Measurements from ENCODE around the gene MIGA1.
A peak's percentile ranks its signal among the peaks of the same experiment; 100 is the strongest.
"Not testable (repeated sequence)": the region's sequence is repeated elsewhere in the genome, so short reads cannot be mapped to it uniquely, and the experiment has no call there.

The MIGA1 gene

DNA sequence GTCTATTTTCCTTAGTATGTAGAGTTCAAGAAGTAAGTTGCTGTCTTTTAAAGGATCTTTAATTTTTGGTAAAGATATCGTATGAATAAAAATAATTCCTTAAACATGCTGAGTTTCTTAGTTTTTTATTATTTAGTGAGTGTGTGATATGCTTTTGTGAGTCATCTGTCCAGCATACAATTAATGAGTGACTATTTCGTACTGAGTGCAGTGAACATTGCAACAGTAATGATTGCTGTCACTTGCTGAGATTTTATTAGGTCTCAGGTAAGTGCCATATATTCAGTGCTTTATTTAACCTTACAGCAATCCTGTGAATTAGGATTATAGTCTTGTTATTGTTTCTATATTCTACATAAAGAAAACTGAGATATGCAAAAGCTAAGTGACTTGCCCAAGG lies 22.6 kb downstream of the MIGA1 start:
- TF ChIP-seq, protein P1, sequence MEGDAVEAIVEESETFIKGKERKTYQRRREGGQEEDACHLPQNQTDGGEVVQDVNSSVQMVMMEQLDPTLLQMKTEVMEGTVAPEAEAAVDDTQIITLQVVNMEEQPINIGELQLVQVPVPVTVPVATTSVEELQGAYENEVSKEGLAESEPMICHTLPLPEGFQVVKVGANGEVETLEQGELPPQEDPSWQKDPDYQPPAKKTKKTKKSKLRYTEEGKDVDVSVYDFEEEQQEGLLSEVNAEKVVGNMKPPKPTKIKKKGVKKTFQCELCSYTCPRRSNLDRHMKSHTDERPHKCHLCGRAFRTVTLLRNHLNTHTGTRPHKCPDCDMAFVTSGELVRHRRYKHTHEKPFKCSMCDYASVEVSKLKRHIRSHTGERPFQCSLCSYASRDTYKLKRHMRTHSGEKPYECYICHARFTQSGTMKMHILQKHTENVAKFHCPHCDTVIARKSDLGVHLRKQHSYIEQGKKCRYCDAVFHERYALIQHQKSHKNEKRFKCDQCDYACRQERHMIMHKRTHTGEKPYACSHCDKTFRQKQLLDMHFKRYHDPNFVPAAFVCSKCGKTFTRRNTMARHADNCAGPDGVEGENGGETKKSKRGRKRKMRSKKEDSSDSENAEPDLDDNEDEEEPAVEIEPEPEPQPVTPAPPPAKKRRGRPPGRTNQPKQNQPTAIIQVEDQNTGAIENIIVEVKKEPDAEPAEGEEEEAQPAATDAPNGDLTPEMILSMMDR (conservative IDR thresholded peaks at IDR 0.05; ENCODE audit: low read depth, low read length), result no peak
- H3K4me3 ChIP-seq (ENCODE audit: low read depth, low read length), result no peak overlapping the region
- DNase-seq (ENCODE audit: low read depth), result no peak

DNA sequence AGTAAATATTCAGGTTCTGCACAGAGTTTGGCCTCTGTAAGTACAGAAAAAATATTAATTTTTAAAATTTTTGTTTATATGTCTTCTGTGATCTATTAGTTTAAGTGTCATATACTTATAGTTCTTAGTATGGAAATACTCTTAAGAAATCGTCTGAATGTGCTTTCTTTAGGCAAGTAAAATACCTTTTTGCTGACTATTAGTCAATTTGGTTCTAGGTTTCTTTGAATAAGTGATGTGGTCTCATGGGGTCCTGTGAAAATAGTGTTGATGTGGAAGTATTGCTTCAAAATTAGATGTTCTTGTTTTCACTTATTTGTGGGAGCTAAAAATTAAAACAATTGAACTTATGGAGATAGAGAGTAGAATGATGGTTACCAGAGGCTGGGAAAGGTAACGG lies 23.9 kb downstream of the MIGA1 start:
- DNase-seq (ENCODE audit: low read depth), result no peak
- no peak overlapping the region for H3K4me3 ChIP-seq (ENCODE audit: low read depth, low read length)

DNA sequence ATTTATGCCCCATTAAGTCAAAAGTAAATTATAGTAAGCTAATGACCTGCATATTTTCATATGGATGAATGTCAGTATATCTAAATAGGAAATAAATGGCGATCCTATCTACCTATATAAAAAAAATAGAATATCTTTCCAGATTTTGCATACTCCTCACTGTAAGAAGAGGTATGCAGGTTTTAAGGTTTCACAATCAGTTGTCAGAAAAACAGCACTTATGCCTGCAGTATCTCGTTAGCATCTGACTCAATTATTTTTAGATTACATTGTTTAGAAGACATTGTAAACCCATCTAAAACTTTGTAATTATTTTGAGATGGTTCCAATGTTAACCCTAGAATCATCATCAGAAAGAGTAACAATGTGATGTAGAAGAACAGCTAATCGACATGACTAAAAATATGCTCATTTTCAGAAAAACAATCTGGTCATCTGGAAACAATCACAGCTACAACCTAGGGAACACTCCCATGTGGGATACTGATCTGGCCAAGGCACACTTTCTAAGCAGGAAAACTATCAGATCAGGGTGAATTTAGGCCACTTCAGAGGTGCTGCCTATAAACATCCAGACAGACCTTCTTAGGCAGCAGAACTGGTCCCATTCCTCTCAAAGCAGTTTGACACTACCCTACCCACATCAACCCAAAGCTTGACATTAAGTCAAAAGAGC lies 30.5 kb downstream of the MIGA1 start:
- H3K4me3 ChIP-seq (ENCODE audit: low read depth, low read length); DNase-seq (ENCODE audit: low read depth): not testable (repeated sequence)

More for the DNA sequence above, 23.9 kb downstream of the MIGA1 start:
- TF ChIP-seq, protein P1 (conservative IDR thresholded peaks at IDR 0.05; ENCODE audit: low read depth, low read length), result no peak

DNA sequence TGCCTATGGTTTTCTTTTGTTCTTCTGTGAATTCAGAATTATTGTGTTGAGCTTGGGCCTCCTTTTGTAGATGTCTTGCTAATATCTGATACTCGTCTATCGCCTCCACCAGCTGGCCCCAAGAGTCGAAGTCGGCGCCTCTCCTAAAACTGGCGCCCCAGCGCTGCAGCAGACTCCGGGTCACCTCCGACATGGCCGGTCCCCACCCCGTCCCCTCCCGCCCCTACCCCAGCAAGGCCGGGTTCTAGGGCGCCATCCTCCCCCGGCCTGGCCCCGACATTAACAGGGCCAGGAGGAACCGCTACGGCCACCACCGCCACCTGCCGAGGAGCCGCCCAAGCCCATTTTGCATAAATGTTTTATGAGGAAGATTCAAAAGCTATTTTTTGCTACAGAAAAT lies 32.1 kb downstream of the MIGA1 start:
- H3K4me3 ChIP-seq (ENCODE audit: low read depth, low read length); DNase-seq (ENCODE audit: low read depth): not testable (repeated sequence)

DNA sequence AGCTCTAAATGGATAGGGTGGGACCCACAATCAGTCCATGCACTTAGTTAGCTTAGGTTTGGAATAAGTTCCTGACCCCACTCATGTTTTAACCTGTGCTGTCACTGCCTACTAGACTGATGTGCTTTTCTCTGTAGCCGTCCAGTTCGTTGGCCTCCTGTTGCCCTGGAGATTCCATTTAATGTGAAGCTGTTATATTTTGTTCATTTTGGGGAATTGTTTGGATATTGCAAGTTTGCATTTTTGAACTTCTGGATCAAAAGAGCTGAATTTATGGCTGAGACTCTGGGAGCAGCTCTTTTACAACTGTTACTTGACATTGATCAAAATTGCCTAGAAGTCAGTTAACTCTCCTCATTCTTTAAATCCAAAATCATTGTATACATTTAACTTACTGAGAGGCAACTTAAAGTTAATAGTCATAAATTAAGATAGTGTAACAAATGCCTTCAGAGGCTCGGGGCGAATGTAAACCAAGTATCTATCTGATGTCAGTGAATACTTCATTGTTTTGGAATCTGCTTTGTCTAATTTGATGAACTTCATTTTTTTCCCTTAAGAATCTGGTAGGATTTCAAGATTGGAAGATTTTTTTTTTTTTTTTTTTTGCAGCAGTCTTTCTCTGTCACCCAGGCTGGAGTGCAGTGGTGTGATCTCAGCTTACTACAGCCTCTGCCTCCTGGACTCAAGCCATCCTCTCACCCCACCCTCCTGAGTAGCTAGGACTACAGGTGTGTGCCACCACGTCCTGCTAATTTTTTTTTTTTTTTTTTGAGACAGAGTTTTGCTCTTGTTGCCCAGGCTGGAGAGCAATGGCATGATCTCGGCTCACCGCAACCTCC lies 38.1 kb downstream of the MIGA1 start:
- TF ChIP-seq, protein P1 (conservative IDR thresholded peaks at IDR 0.05; ENCODE audit: low read depth, low read length), result no peak
- no peak overlapping the region for H3K4me3 ChIP-seq (ENCODE audit: low read depth, low read length)
- DNase-seq (ENCODE audit: low read depth), result no peak

DNA sequence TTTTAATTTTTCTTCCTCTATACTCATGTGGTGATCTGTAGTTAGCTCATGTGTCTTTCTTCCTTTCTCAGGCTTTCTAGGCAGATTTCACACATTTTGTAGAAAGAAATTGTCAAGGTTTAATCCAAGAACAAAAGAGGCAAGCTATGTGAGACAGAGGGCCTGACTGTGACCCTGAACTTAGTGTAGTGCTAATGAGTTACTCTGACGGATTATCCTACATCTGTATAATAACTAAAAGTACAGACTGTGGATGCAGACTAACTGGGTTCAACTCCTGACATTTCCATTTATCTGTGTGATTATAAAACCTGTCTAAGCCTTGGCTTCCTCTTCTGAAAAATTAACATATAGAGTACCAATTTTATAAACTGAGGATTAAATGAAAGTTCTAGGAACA lies 40.7 kb downstream of the MIGA1 start:
- TF ChIP-seq, protein P1 (conservative IDR thresholded peaks at IDR 0.05; ENCODE audit: low read depth, low read length), result no peak
- DNase-seq (ENCODE audit: low read depth), result no peak
- H3K4me3 ChIP-seq (ENCODE audit: low read depth, low read length), result no peak overlapping the region

DNA sequence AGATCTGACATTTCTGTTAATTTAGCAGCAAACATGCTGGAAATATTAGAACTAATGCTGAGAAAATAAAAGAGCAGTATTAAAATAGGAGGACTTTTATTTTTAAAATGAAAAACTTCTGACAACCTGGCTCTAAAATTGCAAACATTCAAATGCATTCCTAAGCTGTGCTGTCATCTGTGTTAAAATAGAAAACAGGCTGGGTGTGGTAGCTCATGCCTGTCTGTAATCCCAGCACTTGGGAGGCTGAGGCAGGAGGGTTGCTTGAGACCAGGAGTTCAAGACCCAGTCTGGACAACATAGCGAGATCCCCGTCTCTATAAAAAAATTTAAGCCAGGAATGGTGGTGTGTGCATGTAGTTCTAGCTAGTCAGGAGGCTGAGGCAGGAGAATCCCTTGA lies 44.6 kb downstream of the MIGA1 start:
- no peak overlapping the region for H3K4me3 ChIP-seq (ENCODE audit: low read depth, low read length)
- TF ChIP-seq, protein P1 (conservative IDR thresholded peaks at IDR 0.05; ENCODE audit: low read depth, low read length), result no peak
- DNase-seq (ENCODE audit: low read depth), result peak; percentile 84

DNA sequence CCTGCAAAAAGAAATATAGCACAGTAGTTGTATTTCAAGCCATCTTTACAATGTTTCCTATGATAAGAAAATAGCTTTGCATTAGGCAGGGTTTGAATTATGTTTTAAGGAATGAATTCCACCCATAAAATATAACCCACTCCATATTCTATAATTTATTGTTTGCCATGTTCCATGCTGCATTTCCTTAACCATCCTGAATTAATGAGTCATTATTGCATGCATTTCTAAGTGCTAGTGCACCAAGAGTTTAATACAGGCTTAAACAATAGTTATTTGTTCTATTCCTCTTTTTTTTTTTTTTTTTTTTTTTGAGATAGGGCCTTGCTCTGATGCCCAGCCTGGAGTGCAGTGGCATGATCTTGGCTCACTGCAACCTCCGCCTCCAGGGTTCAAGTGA lies 45.2 kb downstream of the MIGA1 start:
- no peak for DNase-seq (ENCODE audit: low read depth)
- no peak overlapping the region for H3K4me3 ChIP-seq (ENCODE audit: low read depth, low read length)
- TF ChIP-seq, protein P1 (conservative IDR thresholded peaks at IDR 0.05; ENCODE audit: low read depth, low read length), result no peak

Data from choroid plexus epithelial cell (primary cell).